Measurements from ENCODE around the gene TMPRSS9.

DNA sequence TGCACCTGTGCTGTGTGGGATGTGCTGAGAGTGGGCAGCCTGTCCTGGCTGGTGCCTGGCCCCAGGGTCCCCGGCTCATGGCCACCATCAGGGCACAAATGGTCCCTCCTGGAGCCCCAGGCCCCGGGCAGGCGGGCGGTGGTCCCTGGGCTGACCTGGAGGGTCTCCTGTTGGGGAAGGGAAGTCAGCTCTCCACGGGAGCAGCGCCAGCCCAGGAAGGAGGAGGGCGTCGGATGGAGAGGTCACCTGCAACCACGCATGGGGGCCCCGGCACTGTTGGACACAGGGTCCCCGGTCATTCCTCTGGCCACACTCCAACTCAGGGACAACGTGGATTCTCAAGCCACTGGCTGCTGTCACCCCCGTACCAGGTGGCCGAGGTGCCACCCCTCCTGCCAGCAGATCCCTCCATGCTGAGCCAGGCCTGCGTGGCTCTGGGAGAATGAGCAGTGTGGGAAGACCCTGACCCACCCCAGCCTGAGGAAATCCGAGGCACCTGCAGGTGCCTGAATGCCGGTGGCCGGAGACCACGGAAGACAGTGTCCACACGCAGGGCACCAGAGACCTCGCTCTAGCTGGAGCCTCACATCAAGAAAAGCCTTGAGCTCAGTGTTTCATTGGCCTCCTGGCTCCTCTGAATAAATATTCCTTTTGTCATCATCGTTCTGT is 83.2 kb downstream of the TMPRSS9 start:
- TF ChIP-seq CTCF (optimal IDR thresholded peaks at IDR 0.05 in 1 of 3, IDR thresholded peaks at IDR 0.05 in 1 of 3, conservative IDR thresholded peaks at IDR 0.05 in 1 of 3; ENCODE audit: extremely low read depth in 1 of 3, insufficient read depth in 2 of 3, low read length in 3 of 3), result no peak
- no peak for TF ChIP-seq EZH2 (IDR thresholded peaks at IDR 0.05; ENCODE audit: low read length)
